HCT116 (cell line): ENCODE results near the gene NEDD4L. TPM values are rescaled to one million over a fixed set of nuclear protein-coding genes. Genes with fewer than 3 reads are reported as not detected.

Source experiments
- ATAC-seq: fragments of 200-7000 bp; cut with Tn5 transposase; 2 replicates; pipeline ENCODE4 v1.9.1; 2020; ENCODE audit warnings: mild to moderate bottlenecking, moderate library complexity
- BruUV-seq: library from RNA; stranded (reverse); fragments of 400-500 nt; replicated peaks from 2 replicates; lab custom pipeline; 2021; lab: Mats Ljungman, UMichigan
- CTCF ChIA-PET: fragments of 300-600 bp; sonication (Branson Sonifier 250); formaldehyde crosslinking; loops from one replicate; lab custom pipeline; 2021; ENCODE audit warnings: antibody characterized with exemption; lab: Charles Lee
- POLR2A ChIA-PET: fragments of 300-600, 350-600 bp; sonication (Branson Sonifier 250); formaldehyde crosslinking; loops from one replicate; lab custom pipeline; 2021; ENCODE audit warnings: antibody characterized with exemption; lab: Charles Lee
- RAD21 ChIA-PET, 2 experiments: fragments of 300-600 bp; sonication (Branson Sonifier 250); formaldehyde crosslinking; loops; one replicate each; lab custom pipeline; 2023; ENCODE audit warnings: low total read pairs in 2 of 2; ENCODE audit not compliant: uncharacterized antibody in 2 of 2, unreplicated experiment in 2 of 2, low non-redundant PET in 1 of 2; lab: Charles Lee
- DNase-seq: peaks from one replicate; pipeline ENCODE4 v3.0.0-alpha.2; 2010; ENCODE audit warnings: low read depth, low spot score
- H2AFZ ChIP-seq: fragments of 200-600 bp; shearing (Covaris generic), sonication (generic); 2 replicates; pipeline ENCODE4 v1.6.1; 2017; ENCODE audit warnings: low read depth, mixed run types, mixed read lengths, antibody characterized with exemption, low read length; ENCODE audit not compliant: poor library complexity, severe bottlenecking
- H3K27ac ChIP-seq: 2 replicates; pipeline ENCODE4 v1.5.1; 2012; ENCODE audit warnings: low read depth, low read length
- H3K27me3 ChIP-seq: fragments of 200-600 bp; sonication (generic); 2 replicates; pipeline ENCODE4 v1.6.1; 2016; ENCODE audit warnings: mixed run types, low read length, mixed read lengths; ENCODE audit not compliant: insufficient read depth
- H3K36me3 ChIP-seq, 2 experiments: fragments of 200-500 bp in 1 of 2; fragments of 200-600 bp in 1 of 2; sonication (Bioruptor generic) in 1 of 2; sonication (generic) in 1 of 2; 2 replicates each; pipeline versions ENCODE4 v1.5.1 to v1.6.1; 2014 to 2016; ENCODE audit warnings: low read length in 2 of 2, inconsistent platforms in 1 of 2, mixed read lengths in 1 of 2, mixed run types in 1 of 2; ENCODE audit not compliant: insufficient read depth in 2 of 2, control insufficient read depth in 1 of 2
- H3K4me1 ChIP-seq, 2 experiments: fragments of 200-600 bp in 1 of 2; sonication (generic) in 1 of 2; 2 replicates each; pipeline versions ENCODE4 v1.5.1 to v1.6.1; 2012 to 2017; ENCODE audit warnings: low read length in 2 of 2, inconsistent platforms in 1 of 2, mild to moderate bottlenecking in 1 of 2, mixed read lengths in 1 of 2, mixed run types in 1 of 2, moderate library complexity in 1 of 2; ENCODE audit not compliant: insufficient read depth in 2 of 2, control insufficient read depth in 1 of 2
- H3K4me2 ChIP-seq: fragments of 200-600 bp; sonication (generic); 2 replicates; pipeline ENCODE4 v1.6.1; 2017; ENCODE audit warnings: mixed run types, low read length, mixed read lengths
- H3K4me3 ChIP-seq, 2 experiments: fragments of 200-600 bp in 1 of 2; sonication (generic) in 1 of 2; replicated peaks in 1 of 2; 2 replicates each; pipeline ENCODE4 v1.5.1; 2011 to 2016; ENCODE audit warnings: low read length in 2 of 2, control low read depth in 1 of 2, low read depth in 1 of 2, mild to moderate bottlenecking in 1 of 2, mixed read lengths in 1 of 2, mixed run types in 1 of 2
- H3K79me2 ChIP-seq: fragments of 200-600 bp; sonication (generic); 2 replicates; pipeline ENCODE4 v1.6.1; 2017; ENCODE audit warnings: mild to moderate bottlenecking, mixed run types, low read length, moderate library complexity, mixed read lengths; ENCODE audit not compliant: insufficient read depth
- H3K9ac ChIP-seq: fragments of 200-600 bp; sonication (generic); 2 replicates; pipeline ENCODE4 v1.6.1; 2016; ENCODE audit warnings: low read length, mixed read lengths
- H3K9me2 ChIP-seq: fragments of 200-600 bp; sonication (generic), shearing (Covaris generic); 2 replicates; pipeline ENCODE4 v1.6.1; 2017; ENCODE audit warnings: mixed run types, mild to moderate bottlenecking, moderate library complexity; ENCODE audit not compliant: insufficient read depth
- H3K9me3 ChIP-seq, 2 experiments: fragments of 200-500 bp in 1 of 2; fragments of 200-600 bp in 1 of 2; sonication (Bioruptor generic) in 1 of 2; sonication (generic) in 1 of 2; 2 replicates each; pipeline ENCODE4 v1.6.1; 2014 to 2017; ENCODE audit warnings: low read length in 2 of 2, mixed read lengths in 2 of 2, inconsistent platforms in 1 of 2, low read depth in 1 of 2, mild to moderate bottlenecking in 1 of 2, mixed run types in 1 of 2, moderate library complexity in 1 of 2; ENCODE audit not compliant: control insufficient read depth in 1 of 2, insufficient read depth in 1 of 2
- H4K20me1 ChIP-seq: fragments of 200-600 bp; sonication (generic), shearing (Covaris generic); 2 replicates; pipeline ENCODE4 v1.6.1; 2017; ENCODE audit warnings: mixed run types, mild to moderate bottlenecking, moderate library complexity; ENCODE audit not compliant: insufficient read depth
- ATF3 ChIP-seq: IDR thresholded peaks from 2 replicates; pipeline ENCODE4 v1.6.1; 2012
- CBX3 ChIP-seq: IDR thresholded peaks from 2 replicates; pipeline ENCODE4 v1.6.1; 2012; ENCODE audit warnings: low read depth
- CEBPB ChIP-seq: IDR thresholded peaks from 2 replicates; pipeline ENCODE4 v1.6.1; 2012; ENCODE audit warnings: low read depth
- CTCF ChIP-seq, 3 experiments: fragments of 200-600 bp in 1 of 3; sonication (generic) in 1 of 3; IDR thresholded peaks in 2 of 3; conservative IDR thresholded peaks in 1 of 3; 2 replicates each; pipeline ENCODE4 v1.5.1; 2012 to 2017; ENCODE audit warnings: low read depth in 2 of 3, low read length in 2 of 3, antibody characterized with exemption in 1 of 3, borderline replicate concordance in 1 of 3, control low read depth in 1 of 3, mild to moderate bottlenecking in 1 of 3, mixed read lengths in 1 of 3, mixed run types in 1 of 3, moderate library complexity in 1 of 3; ENCODE audit not compliant: insufficient read depth in 1 of 3
- EGR1 ChIP-seq: IDR thresholded peaks from 2 replicates; pipeline ENCODE4 v1.6.1; 2012; ENCODE audit warnings: low read depth
- ELF1 ChIP-seq: IDR thresholded peaks from 2 replicates; pipeline ENCODE4 v1.6.1; 2012; ENCODE audit warnings: low read depth, borderline replicate concordance
- EZH2phosphoT487 ChIP-seq: fragments of 200-600 bp; IDR thresholded peaks from 2 replicates; pipeline ENCODE4 v1.6.1; 2018; ENCODE audit warnings: antibody characterized with exemption, borderline replicate concordance
- JUND ChIP-seq: IDR thresholded peaks from 2 replicates; pipeline ENCODE4 v1.6.1; 2012
- MAX ChIP-seq: IDR thresholded peaks from 2 replicates; pipeline ENCODE4 v1.6.1; 2012
- POLR2A ChIP-seq: IDR thresholded peaks from 2 replicates; pipeline ENCODE4 v1.7.0; 2011; ENCODE audit warnings: borderline replicate concordance; ENCODE audit not compliant: insufficient read depth, insufficient read length; ENCODE audit errors: extremely low read depth
- RAD21 ChIP-seq: IDR thresholded peaks from 2 replicates; pipeline ENCODE4 v1.6.1; 2012; ENCODE audit warnings: low read depth, mild to moderate bottlenecking
- SIN3A ChIP-seq: IDR thresholded peaks from 2 replicates; pipeline ENCODE4 v1.6.1; 2012; ENCODE audit warnings: low read depth
- SP1 ChIP-seq: IDR thresholded peaks from 2 replicates; pipeline ENCODE4 v1.6.1; 2012; ENCODE audit warnings: low read depth
- YY1 ChIP-seq: IDR thresholded peaks from 2 replicates; pipeline ENCODE4 v1.6.1; 2011; ENCODE audit warnings: low read length, low read depth, moderate library complexity, mild to moderate bottlenecking; ENCODE audit not compliant: insufficient replicate concordance; ENCODE audit errors: extremely low read depth
- ZBTB33 ChIP-seq: IDR thresholded peaks from 2 replicates; pipeline ENCODE4 v1.6.1; 2011; ENCODE audit warnings: mild to moderate bottlenecking, low read length, moderate library complexity; ENCODE audit not compliant: insufficient replicate concordance; ENCODE audit errors: extremely low read depth
- ZFX ChIP-seq: fragments of 450-650 bp; IDR thresholded peaks from 2 replicates; pipeline ENCODE4 v1.6.1; 2017
- ZNF274 ChIP-seq: fragments of 200-500 bp; sonication (Bioruptor generic); IDR thresholded peaks from 2 replicates; pipeline ENCODE4 v1.6.1; 2014; ENCODE audit warnings: mild to moderate bottlenecking, low read depth, low read length, inconsistent platforms
- intact Hi-C: fragments of 100-400 bp; cut with micrococcal nuclease; formaldehyde crosslinking; loops from 2 replicates; pipeline ENCODE4 v1.10.0; 2022
- total RNA-seq: library from RNA; stranded (reverse); gene quantifications from one replicate; pipeline ENCODE4 v1.2.1, GENCODE V29; 2021; ENCODE audit not compliant: unreplicated experiment

The NEDD4L gene
- total RNA-seq, 1 experiment from 2014 or later, result 41.5 TPM

GRCh38 chr18:58095222-58095621, 51.2 kb downstream of the NEDD4L start (continued):
- TF ChIP-seq SP1 (no peak), JUND (no peak), CBX3 (no peak)

GRCh38 chr18:58095655-58096054, 51.6 kb downstream of the NEDD4L start:
- no peak overlapping the region for H3K4me3 ChIP-seq
- TF ChIP-seq SIN3A (no peak), RAD21 (no peak), ZFX (no peak), EZH2phosphoT487 (no peak), YY1 (no peak), CTCF (IDR thresholded peaks at IDR 0.05 in 2 of 3, conservative IDR thresholded peaks at IDR 0.05 in 1 of 3; ENCODE audit: borderline replicate concordance in 1 of 3, insufficient read depth in 1 of 3, low read depth in 2 of 3, low read length in 2 of 3) (no peak), SP1 (no peak), POLR2A (no peak), ELF1 (no peak), EGR1 (no peak), ZBTB33 (no peak), ATF3 (no peak), ZNF274 (no peak), CEBPB (no peak), MAX (no peak)
- TF ChIP-seq, all 23 proteins: peak for 0
- no peak overlapping the region for H3K9ac ChIP-seq
- no peaks in the 10 kb centered on the region for H3K36me3 ChIP-seq
- H3K79me2 ChIP-seq, result no peaks in the 10 kb centered on the region
- DNase-seq (no peak), ATAC-seq (no peak)
- CTCF ChIA-PET, result interaction anchor here (0.8 kb wide), 1 partner anchor 26 kb away, joined by 3 read pairs; no protein-coding TSS in a partner anchor
- RAD21 ChIA-PET, result no interaction called here
- no peaks in the 10 kb centered on the region for H3K27me3 ChIP-seq
- H2AFZ ChIP-seq, result no peak overlapping the region
- H3K4me2 ChIP-seq, result no peak overlapping the region
- POLR2A ChIA-PET, result no interaction called here
- intact Hi-C loops, result no loop called here
- H4K20me1 ChIP-seq, result no peaks in the 10 kb centered on the region
- H3K4me1 ChIP-seq, result peaks cover 12 to 15% of the 10 kb centered on the region in 2 experiments
- no TSS peak for BruUV-seq
- no peaks in the 10 kb centered on the region for H3K9me3 ChIP-seq
- no peak overlapping the region for H3K27ac ChIP-seq
- H3K9me2 ChIP-seq, result no peaks in the 10 kb centered on the region
